HS-5 (cell line): ENCODE data around the gene TOE1.

Experiments
- DNase-seq: peaks from one replicate; pipeline ENCODE4 v3.0.0-alpha.2; 2012; ENCODE audit warnings: low read depth

TOE1 gene

GRCh38 chr1:45326627-45327623, 13.0 kb upstream of the TOE1 start, which contains the start of gene HPDL:
HPDL (plus strand) TSS chr1:45326895; CDS start chr1:45327149, 254 bp downstream.
- DNase-seq, result no peak

- DNase-seq, result no peak
These were observed 12.1 kb upstream of the TOE1 start for GRCh38 chr1:45327644-45328515.

GRCh38 chr1:45328680-45329079, 11.3 kb upstream of the TOE1 start:
- no peak for DNase-seq

GRCh38 chr1:45329445-45329844, 10.5 kb upstream of the TOE1 start:
- DNase-seq, result no peak

GRCh38 chr1:45331436-45332345, 8.3 kb upstream of the TOE1 start:
- DNase-seq, result no peak

- no peak for DNase-seq
These were observed 7.6 kb upstream of the TOE1 start for GRCh38 chr1:45332346-45332720.

DNA sequence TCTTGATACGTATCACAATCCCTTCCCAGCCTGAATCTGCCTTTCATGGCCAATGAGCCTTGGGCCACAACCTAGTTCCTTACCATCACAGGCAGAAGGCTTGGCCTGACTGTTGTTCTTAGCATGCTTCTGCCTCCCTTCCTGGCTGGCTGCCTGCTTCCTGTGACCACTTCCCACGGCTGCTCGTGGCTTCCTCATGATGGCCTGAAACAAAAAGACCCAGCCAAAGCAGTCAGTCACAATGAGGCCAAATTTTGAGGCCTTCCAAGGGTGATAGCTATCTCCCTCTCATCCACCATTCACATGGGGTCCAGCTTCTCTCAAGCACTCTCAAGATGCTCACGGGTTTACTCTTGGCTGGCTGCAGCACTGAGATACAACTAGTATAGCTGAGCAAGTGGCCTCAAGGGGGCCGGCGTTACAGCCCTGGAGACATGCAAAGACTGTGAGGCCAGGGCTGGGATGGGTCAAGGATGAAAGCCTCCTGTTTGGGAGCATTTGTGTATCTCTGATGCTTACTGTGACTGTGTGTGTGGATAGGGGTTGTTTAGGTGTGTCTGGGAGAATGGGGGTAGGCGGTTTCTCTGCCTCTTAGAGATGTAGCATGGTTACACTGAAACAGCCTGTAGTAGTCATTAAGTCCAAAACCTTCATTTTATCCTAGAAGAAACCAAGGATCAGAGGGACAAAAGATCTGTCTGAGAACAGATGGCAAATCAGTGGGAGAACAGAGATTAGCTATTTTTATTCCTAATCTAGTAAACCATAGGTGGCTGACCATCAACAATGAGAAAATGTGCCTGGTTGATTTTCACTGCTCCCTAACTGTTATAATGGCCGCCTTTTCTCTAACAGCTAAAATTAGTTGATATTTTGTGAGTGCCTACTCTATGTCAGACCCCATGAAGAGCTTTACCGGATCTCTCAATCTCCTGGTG, 5.4 kb upstream of the TOE1 start:
- no peak for DNase-seq

GRCh38 chr1:45335855-45336324, 4.1 kb upstream of the TOE1 start:
- DNase-seq, result no peak

GRCh38 chr1:45337630-45338325, 2.2 kb upstream of the TOE1 start:
- DNase-seq, result no peak

- no peak for DNase-seq
These were observed 971 bp downstream of the TOE1 start for GRCh38 chr1:45340816-45341466.

GRCh38 chr1:45344499-45344898, 4.5 kb downstream of the TOE1 start:
- no peak for DNase-seq

DNA sequence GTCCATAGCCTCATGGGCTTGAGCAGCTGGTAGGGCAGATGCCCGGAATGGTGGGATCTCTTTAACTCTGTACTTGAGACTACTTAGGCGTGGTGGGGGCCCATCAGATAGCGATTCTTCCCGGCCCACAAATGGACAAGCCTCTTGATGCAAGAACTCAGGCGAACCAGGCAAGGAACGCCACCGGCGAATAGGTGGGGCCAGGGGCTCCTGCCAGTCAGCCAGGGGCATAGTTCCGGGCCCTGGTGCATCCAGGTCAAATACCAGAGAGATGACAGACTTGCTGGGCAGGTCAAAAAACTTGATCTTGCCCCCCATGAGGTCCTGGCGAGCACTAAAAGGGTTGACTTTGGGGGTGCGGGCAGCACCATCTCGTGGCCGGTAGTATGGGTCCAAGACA, 5.0 kb downstream of the TOE1 start:
- no peak for DNase-seq

DNA sequence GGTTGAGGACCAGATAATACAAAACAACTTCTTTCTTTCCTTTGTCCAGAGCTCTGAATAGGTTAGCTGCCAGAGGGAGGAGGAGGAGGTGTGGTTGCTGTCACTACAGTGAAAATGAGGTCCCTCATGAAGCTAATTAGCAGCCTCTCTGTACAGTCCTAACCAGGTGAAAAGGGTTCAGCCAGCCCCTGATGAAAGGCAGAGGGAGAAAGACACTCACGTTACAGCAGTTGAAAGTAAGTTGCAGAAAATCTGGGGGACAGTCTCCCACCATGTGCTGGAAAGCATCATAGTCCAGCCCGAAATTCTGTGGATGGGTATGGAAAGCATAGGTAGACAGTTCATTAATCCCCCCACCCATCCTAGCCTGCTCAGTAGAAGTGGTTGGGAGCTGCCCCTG, 6.5 kb downstream of the TOE1 start:
- DNase-seq, result no peak

- DNase-seq, result no peak
These were observed 8.1 kb downstream of the TOE1 start for GRCh38 chr1:45348020-45348419.

- no peak for DNase-seq
These were observed 8.6 kb downstream of the TOE1 start for GRCh38 chr1:45348609-45348965.

DNA sequence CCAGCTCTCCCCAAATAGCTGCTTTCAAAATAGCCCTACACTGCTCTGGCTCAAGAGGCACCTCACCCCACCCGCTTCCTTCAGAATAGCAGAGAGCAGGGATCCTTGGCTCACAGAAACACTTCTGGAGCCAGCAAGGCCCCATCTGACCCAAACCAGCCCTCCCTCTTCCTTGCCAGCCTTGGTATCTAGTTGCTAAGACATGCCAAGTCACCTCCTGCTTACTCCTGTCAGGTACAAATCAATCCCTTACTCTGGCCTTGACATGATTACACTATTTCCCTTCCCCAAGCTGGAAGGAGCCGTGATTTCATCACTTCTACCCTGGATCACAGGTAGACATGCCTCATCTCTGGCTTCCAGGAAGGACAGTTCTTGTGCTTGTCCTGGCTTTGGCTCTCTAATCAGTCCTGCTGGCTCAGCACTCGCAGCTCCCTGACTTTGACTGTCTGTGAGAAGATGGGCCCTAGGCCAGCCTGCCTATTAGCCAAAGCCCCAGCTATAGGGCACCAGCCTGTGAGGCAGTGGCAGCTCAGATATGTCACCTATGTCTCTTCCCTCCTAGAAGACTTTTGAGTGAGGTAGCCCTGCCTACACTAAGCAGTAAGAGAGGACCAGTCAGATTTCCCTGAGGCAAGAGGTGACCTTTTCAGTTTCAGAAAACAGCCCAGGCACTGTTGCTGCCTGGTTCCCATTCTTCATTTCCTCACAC, 9.2 kb downstream of the TOE1 start:
- DNase-seq, result no peak

DNA sequence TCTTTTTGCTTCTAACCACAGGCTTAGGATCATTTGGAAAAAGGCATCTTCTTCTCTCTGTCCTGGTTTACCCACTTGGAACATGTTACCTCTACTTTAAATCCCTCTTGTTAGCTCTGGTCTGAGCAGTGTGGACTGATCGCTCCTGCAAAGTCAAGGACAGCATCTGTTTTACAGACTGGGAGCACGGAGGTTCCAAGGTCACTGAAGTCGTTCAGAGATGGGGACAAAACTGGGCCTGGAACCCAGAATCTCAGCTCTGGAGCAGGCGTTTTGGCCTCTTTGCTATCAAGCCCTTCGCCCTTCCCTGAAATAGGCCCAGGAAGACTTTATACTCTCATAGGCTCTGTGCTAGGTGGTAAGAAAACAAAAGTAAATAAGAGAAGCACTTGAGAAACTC, 11.5 kb downstream of the TOE1 start:
- DNase-seq, result no peak

DNA sequence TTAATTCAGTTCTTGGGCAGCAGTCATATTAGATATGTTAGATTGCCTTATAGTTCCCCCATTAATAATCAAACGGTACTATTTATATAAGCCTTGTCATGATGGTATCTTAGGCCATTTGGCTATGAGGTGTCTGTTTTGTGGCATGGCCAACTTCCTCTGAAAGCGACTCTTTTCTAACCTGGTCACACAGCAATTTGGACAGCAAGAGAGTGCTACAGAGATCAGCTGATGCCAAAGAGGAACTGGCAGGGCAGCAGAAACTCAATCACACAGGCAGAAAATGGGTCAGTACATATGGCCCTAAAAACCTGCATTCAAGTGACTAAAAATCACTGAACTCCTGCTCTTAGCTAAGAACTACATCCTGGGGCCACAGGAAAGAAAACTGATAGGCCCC, 13.7 kb downstream of the TOE1 start:
- no peak for DNase-seq

DNA sequence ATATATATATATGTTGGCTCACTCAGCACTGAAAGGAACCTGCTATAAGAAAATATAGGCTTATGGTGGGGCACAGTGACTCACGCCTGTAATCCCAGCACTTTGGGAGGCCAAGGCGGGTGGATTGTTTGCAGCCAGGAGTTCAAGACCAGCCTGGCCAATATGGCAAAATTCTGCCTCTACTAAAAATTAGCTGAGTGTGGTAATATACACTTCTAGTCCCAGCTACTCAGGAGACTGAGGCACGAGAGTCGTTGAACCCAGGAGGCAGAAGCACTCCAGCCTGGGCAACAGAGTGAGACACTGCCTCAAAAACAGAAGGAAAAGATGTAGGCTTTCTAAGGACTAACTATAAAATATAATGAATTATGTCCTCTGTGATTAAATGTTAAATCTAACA, 14.9 kb downstream of the TOE1 start:
- no peak for DNase-seq
